Endothelial cell of umbilical vein (primary cell): ENCODE data around the gene BAG5. TPM values are rescaled to one million over a fixed set of nuclear protein-coding genes. Genes with fewer than 3 reads are reported as not detected.

Source experiments
- BruUV-seq: library from RNA; stranded (reverse); fragments of 400-500 nt; replicated peaks from 2 replicates; lab custom pipeline; 2021; lab: Mats Ljungman, UMichigan
- CTCF ChIA-PET: fragments of 300-600, 350-600 bp; sonication (Branson Sonifier 250); formaldehyde crosslinking; loops from one replicate; lab custom pipeline; 2021; ENCODE audit warnings: antibody characterized with exemption, inconsistent platforms; lab: Charles Lee
- POLR2A ChIA-PET: fragments of 300-600, 350-600 bp; sonication (Branson Sonifier 250); formaldehyde crosslinking; loops from one replicate; lab custom pipeline; 2021; ENCODE audit warnings: antibody characterized with exemption, inconsistent platforms; lab: Charles Lee
- DNase-seq: peaks from one replicate; pipeline ENCODE4 v3.0.0-alpha.2; 2011; ENCODE audit warnings: low read depth, low spot score
- FAIRE-seq: peaks from 2 replicates; lab custom pipeline; 2011; peaks lifted over from hg19 to GRCh38; lab: Jason Lieb, UNC
- H2AFZ ChIP-seq: 2 replicates; pipeline ENCODE4 v1.6.0; 2012; ENCODE audit warnings: low read depth, low read length, control low read depth, inconsistent platforms
- H3K27ac ChIP-seq: 2 replicates; pipeline ENCODE4 v1.5.1; 2011; ENCODE audit warnings: low read depth, mild to moderate bottlenecking, control low read depth, low read length, moderate library complexity; ENCODE audit not compliant: insufficient read depth
- H3K27me3 ChIP-seq, 2 experiments: 2 replicates each; pipeline versions ENCODE4 v1.6.0 to v1.6.1; 2011; ENCODE audit warnings: low read length in 2 of 2, mixed read lengths in 1 of 2; ENCODE audit not compliant: control insufficient read depth in 2 of 2, insufficient read depth in 2 of 2
- H3K36me3 ChIP-seq, 2 experiments: 2 replicates in 1 of 2; 3 replicates in 1 of 2; pipeline ENCODE4 v1.5.1; 2011; ENCODE audit warnings: low read length in 2 of 2, mild to moderate bottlenecking in 1 of 2, moderate library complexity in 1 of 2; ENCODE audit not compliant: control insufficient read depth in 2 of 2, insufficient read depth in 2 of 2; ENCODE audit errors: extremely low read depth in 1 of 2
- H3K4me1 ChIP-seq: 3 replicates; pipeline ENCODE4 v1.5.1; 2011; ENCODE audit warnings: mild to moderate bottlenecking, low read length; ENCODE audit not compliant: control insufficient read depth, insufficient read depth; ENCODE audit errors: extremely low read depth
- H3K4me2 ChIP-seq: 2 replicates; pipeline ENCODE4 v1.6.1; 2011; ENCODE audit warnings: low read length, control low read depth, mixed read lengths; ENCODE audit not compliant: insufficient read depth
- H3K4me3 ChIP-seq, 3 experiments: fragments of 200-600 bp in 1 of 3; sonication (generic), shearing (Covaris generic) in 1 of 3; replicated peaks in 1 of 3; 2 replicates each; pipeline ENCODE4 v1.5.1; 2011 to 2016; ENCODE audit warnings: control low read depth in 3 of 3, low read length in 3 of 3, mild to moderate bottlenecking in 2 of 3, inconsistent platforms in 1 of 3, low read depth in 1 of 3, moderate library complexity in 1 of 3; ENCODE audit not compliant: insufficient read depth in 1 of 3
- H3K79me2 ChIP-seq: 2 replicates; pipeline ENCODE4 v1.6.0; 2012; ENCODE audit warnings: low read length, inconsistent platforms; ENCODE audit not compliant: control insufficient read depth, insufficient read depth
- H3K9ac ChIP-seq: replicated peaks from 2 replicates; pipeline ENCODE3; 2011; ENCODE audit warnings: low read length, control low read depth; ENCODE audit not compliant: insufficient read depth; ENCODE audit errors: extremely low read depth
- H3K9me1 ChIP-seq: replicated peaks from 3 replicates; pipeline ENCODE4 v1.6.0; 2011; ENCODE audit warnings: mild to moderate bottlenecking, low read length; ENCODE audit not compliant: control insufficient read depth, insufficient read depth; ENCODE audit errors: extremely low read depth
- H3K9me3 ChIP-seq: replicated peaks from 2 replicates; pipeline ENCODE4 v1.5.1; 2012; ENCODE audit warnings: low read length, inconsistent platforms; ENCODE audit not compliant: control insufficient read depth, insufficient read depth
- H4K20me1 ChIP-seq: replicated peaks from 2 replicates; pipeline ENCODE3; 2011; ENCODE audit warnings: mild to moderate bottlenecking, low read length; ENCODE audit not compliant: control insufficient read depth, insufficient read depth; ENCODE audit errors: extremely low read depth
- EZH2 ChIP-seq: IDR thresholded peaks from 2 replicates; pipeline ENCODE4 v1.6.1; 2012; ENCODE audit warnings: borderline replicate concordance, low read depth, mild to moderate bottlenecking, moderate library complexity, low read length, inconsistent platforms; ENCODE audit not compliant: severe bottlenecking
- FOS ChIP-seq: IDR thresholded peaks from 2 replicates; pipeline ENCODE4 v1.6.1; 2011; ENCODE audit warnings: mild to moderate bottlenecking, low read length, moderate library complexity, borderline replicate concordance; ENCODE audit not compliant: insufficient read depth
- GATA2 ChIP-seq: IDR thresholded peaks from 2 replicates; pipeline ENCODE4 v1.7.0; 2011; ENCODE audit warnings: low read depth, mild to moderate bottlenecking, moderate library complexity, mixed read lengths, low read length; ENCODE audit not compliant: insufficient read length, insufficient read depth
- MYC ChIP-seq: IDR thresholded peaks from one replicate; pipeline ENCODE4 v1.6.1; 2011; ENCODE audit warnings: mild to moderate bottlenecking, low read depth, low read length
- POLR2A ChIP-seq: IDR thresholded peaks from 2 replicates; pipeline ENCODE4 v1.6.1; 2012; ENCODE audit warnings: low read depth, mild to moderate bottlenecking, control low read depth, low read length
- POLR2AphosphoS5 ChIP-seq: IDR thresholded peaks from 2 replicates; pipeline ENCODE4 v1.6.1; 2012; ENCODE audit warnings: low read depth, mild to moderate bottlenecking, control low read depth, low read length, moderate library complexity; ENCODE audit not compliant: insufficient read depth
- dilution Hi-C: fragments of 300-500 bp; cut with MboI; formaldehyde crosslinking; loops from one replicate; pipeline ENCODE4 v1.15.0; 2019; ENCODE audit warnings: low sequenced_read_pairs; ENCODE audit not compliant: extremely low pct_ligation_motif_present
- intact Hi-C: fragments of 100-400 bp; cut with micrococcal nuclease; formaldehyde crosslinking; loops from one replicate; pipeline ENCODE4 v1.10.0; 2022
- polyA plus RNA-seq, 4 experiments: library from polyadenylated mRNA; depleted of rRNA in 3 of 4; stranded (reverse) in 3 of 4; unstranded in 1 of 4; fragments of >200 nt; gene quantifications; 2 replicates each; pipeline versions ENCODE4 v1.2.1 to v1.2.3, GENCODE V29; 2011 to 2012; ENCODE audit warnings: missing spikeins in 1 of 4
- total RNA-seq: library from RNA; stranded (reverse); gene quantifications from 2 replicates; pipeline ENCODE4 v1.2.3, GENCODE V29; 2021
- TF ChIP-seq, protein P1 (sequence below): IDR thresholded peaks from 2 replicates; pipeline ENCODE4 v1.6.1; 2011; ENCODE audit not compliant: insufficient read depth, insufficient read length
- TF ChIP-seq, protein P2 (sequence below), 2 donors: IDR thresholded peaks; 1 replicate in 1 of 2; 2 replicates in 1 of 2; pipeline ENCODE4 v1.5.1; 2011; ENCODE audit warnings: low read length in 2 of 2, mild to moderate bottlenecking in 2 of 2, moderate library complexity in 2 of 2, control low read depth in 1 of 2, inconsistent platforms in 1 of 2, low read depth in 1 of 2; ENCODE audit not compliant: insufficient read depth in 1 of 2; ENCODE audit errors: extremely low read depth in 1 of 2

BAG5 gene
- total and polyA plus RNA-seq, 2 donors (not counting 3 experiments of a cell fraction or from before 2014, with no cell fraction given): 6.3 to 32.5 TPM

DNA sequence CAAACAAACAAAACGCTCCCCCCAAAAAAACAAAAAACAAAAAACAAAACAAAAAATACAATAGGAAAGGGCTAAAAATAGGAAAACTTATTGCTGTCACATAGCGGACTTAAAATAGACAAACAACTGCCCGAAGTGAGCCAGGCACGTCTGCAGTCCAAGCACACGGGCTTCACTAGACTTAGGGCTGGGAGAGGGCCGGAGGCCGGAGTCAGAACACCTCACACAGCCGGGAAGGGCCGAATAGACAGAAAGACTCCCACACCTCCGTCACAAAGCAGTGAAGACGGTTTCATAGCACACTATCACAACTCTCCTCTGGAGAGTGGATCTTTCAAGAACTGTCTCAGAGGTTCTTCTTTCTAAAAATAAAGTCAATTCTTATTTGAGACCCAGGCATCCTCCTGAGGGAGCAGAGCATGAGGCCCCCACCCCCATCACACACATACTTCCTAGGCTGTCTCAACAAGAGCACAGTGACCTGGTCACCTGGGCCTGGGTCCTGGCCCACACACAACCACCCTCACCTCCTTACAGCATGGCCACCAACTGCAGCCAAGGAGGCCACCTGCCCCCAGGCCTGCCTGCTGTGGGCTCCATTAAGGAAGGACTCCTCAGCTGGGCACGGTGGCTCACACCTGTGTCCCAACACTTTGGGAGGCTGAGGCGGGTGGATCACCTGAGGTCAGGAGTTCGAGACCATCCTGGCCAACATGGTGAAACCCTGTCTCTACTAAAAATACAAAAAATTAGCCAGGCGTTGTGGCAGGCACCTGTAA lies 6.7 kb downstream of the BAG5 start:
- H3K9me3 ChIP-seq: no peaks in the 10 kb centered on the region
- no peak for FAIRE-seq
- no peak for TF ChIP-seq MYC
- TF ChIP-seq FOS: no peak
- no peak for TF ChIP-seq EZH2
- no peak for TF ChIP-seq POLR2A
- TF ChIP-seq, protein P1, sequence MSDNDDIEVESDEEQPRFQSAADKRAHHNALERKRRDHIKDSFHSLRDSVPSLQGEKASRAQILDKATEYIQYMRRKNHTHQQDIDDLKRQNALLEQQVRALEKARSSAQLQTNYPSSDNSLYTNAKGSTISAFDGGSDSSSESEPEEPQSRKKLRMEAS: no peak
- TF ChIP-seq, protein P2, sequence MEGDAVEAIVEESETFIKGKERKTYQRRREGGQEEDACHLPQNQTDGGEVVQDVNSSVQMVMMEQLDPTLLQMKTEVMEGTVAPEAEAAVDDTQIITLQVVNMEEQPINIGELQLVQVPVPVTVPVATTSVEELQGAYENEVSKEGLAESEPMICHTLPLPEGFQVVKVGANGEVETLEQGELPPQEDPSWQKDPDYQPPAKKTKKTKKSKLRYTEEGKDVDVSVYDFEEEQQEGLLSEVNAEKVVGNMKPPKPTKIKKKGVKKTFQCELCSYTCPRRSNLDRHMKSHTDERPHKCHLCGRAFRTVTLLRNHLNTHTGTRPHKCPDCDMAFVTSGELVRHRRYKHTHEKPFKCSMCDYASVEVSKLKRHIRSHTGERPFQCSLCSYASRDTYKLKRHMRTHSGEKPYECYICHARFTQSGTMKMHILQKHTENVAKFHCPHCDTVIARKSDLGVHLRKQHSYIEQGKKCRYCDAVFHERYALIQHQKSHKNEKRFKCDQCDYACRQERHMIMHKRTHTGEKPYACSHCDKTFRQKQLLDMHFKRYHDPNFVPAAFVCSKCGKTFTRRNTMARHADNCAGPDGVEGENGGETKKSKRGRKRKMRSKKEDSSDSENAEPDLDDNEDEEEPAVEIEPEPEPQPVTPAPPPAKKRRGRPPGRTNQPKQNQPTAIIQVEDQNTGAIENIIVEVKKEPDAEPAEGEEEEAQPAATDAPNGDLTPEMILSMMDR (IDR thresholded peaks at IDR 0.05; ENCODE audit: extremely low read depth in 1 of 2, insufficient read depth in 1 of 2, low read depth in 1 of 2, low read length in 2 of 2): no peak
- TF ChIP-seq POLR2AphosphoS5: no peak
- no peak for TF ChIP-seq GATA2
- H3K79me2 ChIP-seq: peaks cover 42% of the 10 kb centered on the region
- no peak overlapping the region for H3K4me3 ChIP-seq
- intact Hi-C loops (no loop called here), dilution Hi-C loops (no loop called here)
- no TSS peak for BruUV-seq
- H2AFZ ChIP-seq: no peak overlapping the region
- no peak overlapping the region for H3K4me2 ChIP-seq
- no peaks in the 10 kb centered on the region for H4K20me1 ChIP-seq
- no peaks in the 10 kb centered on the region for H3K27me3 ChIP-seq
- CTCF ChIA-PET: interaction anchor here (3.0 kb wide), 1 partner anchor 37 kb away, joined by 6 read pairs; no protein-coding TSS in a partner anchor
- no peak overlapping the region for H3K27ac ChIP-seq
- H3K4me1 ChIP-seq: peaks cover 5% of the 10 kb centered on the region
- DNase-seq: no peak
- H3K36me3 ChIP-seq: peaks cover 16 to 21% of the 10 kb centered on the region in 2 experiments
- no peak overlapping the region for H3K9ac ChIP-seq
- POLR2A ChIA-PET: no interaction called here
- H3K9me1 ChIP-seq: no peaks in the 10 kb centered on the region
